Gastrocnemius medialis (tissue), 4 donors: ENCODE results near the gene SPOCK1. TPM values are rescaled to one million over a fixed set of nuclear protein-coding genes. Genes with fewer than 3 reads are reported as not detected.

Experiments
- ATAC-seq, 2 donors: fragments of 150-250 bp; one replicate each; pipeline ENCODE4 v1.9.1; 2016
- DNase-seq, 2 donors: peaks; one replicate each; pipeline ENCODE4 v3.0.0-alpha.2; 2019
- H3K27ac ChIP-seq, 4 donors: fragments of 200-600 bp; sonication (generic); 1 replicate in 1 of 4; 2 replicates in 3 of 4; pipeline ENCODE4 v1.5.1; 2016 to 2018; ENCODE audit warnings: mild to moderate bottlenecking in 2 of 4, moderate library complexity in 1 of 4
- H3K27me3 ChIP-seq, 3 donors: fragments of 200-600 bp; sonication (generic) in 2 of 3; 1 replicate in 1 of 3; 2 replicates in 2 of 3; pipeline versions ENCODE4 v1.5.1 to v1.6.0; 2016 to 2019; ENCODE audit warnings: mild to moderate bottlenecking in 1 of 3, moderate library complexity in 1 of 3
- H3K36me3 ChIP-seq, 2 donors: fragments of 200-600 bp; sonication (generic) in 1 of 2; one replicate each; pipeline ENCODE4 v1.5.1; 2017 to 2018
- H3K4me1 ChIP-seq, 2 donors: fragments of 200-600 bp; sonication (generic) in 1 of 2; one replicate each; pipeline ENCODE4 v1.5.1; 2016 to 2017; ENCODE audit warnings: mild to moderate bottlenecking in 2 of 2
- H3K4me3 ChIP-seq, 4 donors: fragments of 200-600 bp; sonication (generic) in 3 of 4; 1 replicate in 1 of 4; 2 replicates in 3 of 4; pipeline ENCODE4 v1.5.1; 2016 to 2019; ENCODE audit warnings: mild to moderate bottlenecking in 2 of 4
- H3K9me3 ChIP-seq, 3 donors: fragments of 200-600 bp; sonication (generic) in 2 of 3; 1 replicate in 1 of 3; 2 replicates in 2 of 3; pipeline ENCODE4 v1.5.1; 2016 to 2019
- POLR2A ChIP-seq, 2 donors: fragments of 450-650 bp; IDR thresholded peaks; one replicate each; pipeline ENCODE4 v1.6.1; 2017; ENCODE audit warnings: antibody characterized with exemption in 2 of 2, mild to moderate bottlenecking in 2 of 2, moderate library complexity in 2 of 2
- in situ Hi-C, 4 donors: fragments of 200-750 bp; cut with MboI; loops; one replicate each; pipeline versions ENCODE4 v1.15.0 to v1.8.0; 2017; ENCODE audit warnings: low sequenced_read_pairs in 4 of 4
- intact Hi-C: fragments of 100-400 bp; cut with DNase I; formaldehyde crosslinking; loops from one replicate; pipeline ENCODE4 v1.15.1; 2023; ENCODE audit warnings: low total_unique reads
- total RNA-seq, 4 donors: library from RNA; depleted of rRNA; stranded (reverse); fragments of >200 nt; gene quantifications; one replicate each; pipeline versions ENCODE4 v1.1.0 to v1.2.3, GENCODE V29; 2016
- TF ChIP-seq, protein P1 (sequence below), 5 experiments: fragments of 450-650 bp in 3 of 5; fragments of 200-600 bp in 2 of 5; sonication (generic) in 2 of 5; IDR thresholded peaks in 4 of 5; conservative IDR thresholded peaks in 1 of 5; 1 replicate in 4 of 5; 2 replicates in 1 of 5; pipeline ENCODE4 v1.5.1; 2016 to 2019; ENCODE audit warnings: antibody characterized with exemption in 5 of 5, mild to moderate bottlenecking in 3 of 5, moderate library complexity in 3 of 5

The SPOCK1 gene
- total RNA-seq, 4 donors from 2014 or later = 5.8 to 33.8 (median 25.3) TPM

- Histone ChIP-seq H3K4me1 (peaks cover 12 to 27% of the 10 kb centered on the region in 2 donors), H3K27ac (no peak overlapping the region), H3K9me3 (no peaks in the 10 kb centered on the region), H3K27me3 (no peaks in the 10 kb centered on the region), H3K36me3 (no peaks in the 10 kb centered on the region), H3K4me3 (no peak overlapping the region)
- intact Hi-C loops (loop anchor here (5.0 kb wide), 3 partner anchors 74 to 304 kb away; no protein-coding TSS in a partner anchor), in situ Hi-C loops (no loop called here)
- ATAC-seq = no peak
- TF ChIP-seq, protein P1, sequence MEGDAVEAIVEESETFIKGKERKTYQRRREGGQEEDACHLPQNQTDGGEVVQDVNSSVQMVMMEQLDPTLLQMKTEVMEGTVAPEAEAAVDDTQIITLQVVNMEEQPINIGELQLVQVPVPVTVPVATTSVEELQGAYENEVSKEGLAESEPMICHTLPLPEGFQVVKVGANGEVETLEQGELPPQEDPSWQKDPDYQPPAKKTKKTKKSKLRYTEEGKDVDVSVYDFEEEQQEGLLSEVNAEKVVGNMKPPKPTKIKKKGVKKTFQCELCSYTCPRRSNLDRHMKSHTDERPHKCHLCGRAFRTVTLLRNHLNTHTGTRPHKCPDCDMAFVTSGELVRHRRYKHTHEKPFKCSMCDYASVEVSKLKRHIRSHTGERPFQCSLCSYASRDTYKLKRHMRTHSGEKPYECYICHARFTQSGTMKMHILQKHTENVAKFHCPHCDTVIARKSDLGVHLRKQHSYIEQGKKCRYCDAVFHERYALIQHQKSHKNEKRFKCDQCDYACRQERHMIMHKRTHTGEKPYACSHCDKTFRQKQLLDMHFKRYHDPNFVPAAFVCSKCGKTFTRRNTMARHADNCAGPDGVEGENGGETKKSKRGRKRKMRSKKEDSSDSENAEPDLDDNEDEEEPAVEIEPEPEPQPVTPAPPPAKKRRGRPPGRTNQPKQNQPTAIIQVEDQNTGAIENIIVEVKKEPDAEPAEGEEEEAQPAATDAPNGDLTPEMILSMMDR (IDR thresholded peaks at IDR 0.05 in 4 of 5, conservative IDR thresholded peaks at IDR 0.05 in 1 of 5) = no peak
- no peak for TF ChIP-seq POLR2A (IDR thresholded peaks at IDR 0.05)
- no peak for DNase-seq
These were observed 181.1 kb downstream of the SPOCK1 start for GRCh38 chr5:137318027-137318426.

DNA sequence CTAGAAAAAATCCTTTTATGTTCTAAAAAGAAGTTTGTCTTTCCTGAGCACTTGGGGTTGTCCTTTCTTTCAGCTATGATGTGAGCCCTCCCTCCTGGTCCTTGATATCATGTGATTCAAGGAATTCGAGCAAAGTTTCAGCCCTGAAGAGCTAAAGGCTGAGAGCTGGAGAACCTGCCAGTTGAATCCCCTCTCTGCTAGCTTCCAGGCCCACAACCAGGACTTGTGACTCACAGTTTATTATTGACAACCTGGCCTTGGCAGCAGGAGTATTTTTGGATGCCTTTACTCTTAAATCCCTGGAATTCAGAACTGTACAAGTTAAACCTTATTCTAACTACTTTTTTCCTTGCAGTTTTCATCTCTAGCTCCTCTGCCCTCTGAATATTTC lies 182.8 kb downstream of the SPOCK1 start:
- ATAC-seq = peak; percentile 64 to 78
- in situ Hi-C loops = no loop called here

GRCh38 chr5:137315534-137316345 lies 183.4 kb downstream of the SPOCK1 start:
- DNase-seq (peak; percentile 51 to 75), ATAC-seq (peak; percentile 86 to 92)
- intact Hi-C loops (loop anchor here (5.0 kb wide), 3 partner anchors 77 to 307 kb away; no protein-coding TSS in a partner anchor), in situ Hi-C loops (no loop called here)
- H3K4me1 ChIP-seq = peaks cover 12 to 27% of the 10 kb centered on the region in 2 donors
- no peaks in the 10 kb centered on the region for H3K27me3 ChIP-seq
- H3K27ac ChIP-seq = peak overlapping the region; percentile 72 to 81 (median 80)
- H3K4me3 ChIP-seq = peak overlapping the region in 3 of 4 donors; percentile 35 to 57 (median 36)
- H3K9me3 ChIP-seq = no peaks in the 10 kb centered on the region
- TF ChIP-seq, protein P1 (IDR thresholded peaks at IDR 0.05 in 4 of 5, conservative IDR thresholded peaks at IDR 0.05 in 1 of 5) = no peak
- peak; percentile 30 to 51 for TF ChIP-seq POLR2A (IDR thresholded peaks at IDR 0.05)
- no peaks in the 10 kb centered on the region for H3K36me3 ChIP-seq

More for the DNA sequence above, 182.8 kb downstream of the SPOCK1 start:
- no peaks in the 10 kb centered on the region for H3K36me3 ChIP-seq
- intact Hi-C loops = loop anchor here (5.0 kb wide), 3 partner anchors 76 to 306 kb away; no protein-coding TSS in a partner anchor
- peaks cover 12 to 27% of the 10 kb centered on the region in 2 donors for H3K4me1 ChIP-seq
- H3K9me3 ChIP-seq = no peaks in the 10 kb centered on the region
- peak in 1 of 2 donors; percentile 43 for DNase-seq
- H3K27me3 ChIP-seq = no peaks in the 10 kb centered on the region
- H3K4me3 ChIP-seq = peak overlapping the region in 1 of 4 donors; percentile 57
- TF ChIP-seq POLR2A (IDR thresholded peaks at IDR 0.05) = no peak
- TF ChIP-seq, protein P1 (IDR thresholded peaks at IDR 0.05 in 4 of 5, conservative IDR thresholded peaks at IDR 0.05 in 1 of 5) = no peak
- H3K27ac ChIP-seq = peak overlapping the region; percentile 72 to 81 (median 80)

- intact Hi-C loops (loop anchor here (5.0 kb wide), 3 partner anchors 77 to 307 kb away; no protein-coding TSS in a partner anchor), in situ Hi-C loops (no loop called here)
- TF ChIP-seq, protein P1 (IDR thresholded peaks at IDR 0.05 in 4 of 5, conservative IDR thresholded peaks at IDR 0.05 in 1 of 5) = no peak
- TF ChIP-seq POLR2A (IDR thresholded peaks at IDR 0.05) = no peak
- no peak for DNase-seq
- Histone ChIP-seq H3K27me3 (no peaks in the 10 kb centered on the region), H3K27ac (peak overlapping the region; percentile 72 to 81 (median 80)), H3K4me1 (peaks cover 12 to 25% of the 10 kb centered on the region in 2 donors), H3K9me3 (no peaks in the 10 kb centered on the region), H3K4me3 (peak overlapping the region in 3 of 4 donors; percentile 35 to 57 (median 36)), H3K36me3 (no peaks in the 10 kb centered on the region)
- ATAC-seq = no peak
These were observed 184.0 kb downstream of the SPOCK1 start for GRCh38 chr5:137315109-137315508.
